NT2/D1 (cell line): Measurements from ENCODE around the gene EEF2.

ENCODE experiments used
- YY1 ChIP-seq: IDR thresholded peaks from 2 replicates; pipeline ENCODE4 v1.6.1; 2011; ENCODE audit not compliant: insufficient read length, insufficient read depth
- ZNF274 ChIP-seq: IDR thresholded peaks from 2 replicates; pipeline ENCODE4 v1.6.1; 2011; ENCODE audit warnings: mild to moderate bottlenecking, low read depth, low read length

- TF ChIP-seq ZNF274, result no peak
- TF ChIP-seq YY1, result no peak
Measured at GRCh38 chr19:3932931-3933810, 52.1 kb downstream of the EEF2 start, which contains the start of gene NMRK2.
